Ishikawa (cell line): ENCODE data around the gene ALDH3A1.

ENCODE experiments used
- CEBPB ChIP-seq: IDR thresholded peaks from 2 replicates; pipeline ENCODE4 v1.6.1; 2012
- CREB1 ChIP-seq: IDR thresholded peaks from 2 replicates; pipeline ENCODE4 v1.6.1; 2012; ENCODE audit warnings: low read depth
- EGR1 ChIP-seq: IDR thresholded peaks from 2 replicates; pipeline ENCODE4 v1.6.1; 2012
- EP300 ChIP-seq: IDR thresholded peaks from 2 replicates; pipeline ENCODE4 v1.6.1; 2012; ENCODE audit warnings: borderline replicate concordance
- FOXM1 ChIP-seq: IDR thresholded peaks from 2 replicates; pipeline ENCODE4 v1.6.1; 2012; ENCODE audit warnings: low read depth, borderline replicate concordance
- MAX ChIP-seq: IDR thresholded peaks from 2 replicates; pipeline ENCODE4 v1.6.1; 2012
- NFIC ChIP-seq: IDR thresholded peaks from 2 replicates; pipeline ENCODE4 v1.6.1; 2012
- RAD21 ChIP-seq: IDR thresholded peaks from 2 replicates; pipeline ENCODE4 v1.6.1; 2012; ENCODE audit warnings: low read depth
- REST ChIP-seq: IDR thresholded peaks from 2 replicates; pipeline ENCODE4 v1.6.1; 2012; ENCODE audit warnings: low read depth, mild to moderate bottlenecking
- TAF1 ChIP-seq: IDR thresholded peaks from 2 replicates; pipeline ENCODE4 v1.6.1; 2012; ENCODE audit warnings: low read depth, mild to moderate bottlenecking
- TCF12 ChIP-seq: IDR thresholded peaks from 2 replicates; pipeline ENCODE4 v1.6.1; 2012; ENCODE audit warnings: low read depth
- TEAD4 ChIP-seq: IDR thresholded peaks from 2 replicates; pipeline ENCODE4 v1.6.1; 2012
- USF1 ChIP-seq: IDR thresholded peaks from 2 replicates; pipeline ENCODE4 v1.6.1; 2012
- YY1 ChIP-seq: IDR thresholded peaks from 2 replicates; pipeline ENCODE4 v1.6.1; 2012; ENCODE audit warnings: low read depth
- ZBTB7A ChIP-seq: IDR thresholded peaks from 2 replicates; pipeline ENCODE4 v1.6.1; 2012; ENCODE audit warnings: low read depth

Gene ALDH3A1

GRCh38 chr17:19747829-19748806 is at the start of gene ALDH3A1:
ALDH3A1 (minus strand) TSS chr17:19748298; CDS start chr17:19745129, 3,169 bp downstream.
- TF ChIP-seq MAX, result no peak
- no peak for TF ChIP-seq TAF1
- TF ChIP-seq ZBTB7A, result no peak
- no peak for TF ChIP-seq CEBPB
- TF ChIP-seq FOXM1, result 0 out of 2 replicates have a peak, but pooled peaks have one; percentile 45
- no peak for TF ChIP-seq REST
- TF ChIP-seq NFIC, result peak; percentile 70; the same call in 1 of the 2 replicates
- peak; percentile 38; the same call in 1 of the 2 replicates for TF ChIP-seq TCF12
- TF ChIP-seq USF1, result no peak
- TF ChIP-seq CREB1, result no peak
- peak; percentile 65 for TF ChIP-seq EP300
- no peak for TF ChIP-seq RAD21

- TF ChIP-seq REST (no peak), FOXM1 (no peak), EGR1 (no peak), TCF12 (no peak), MAX (no peak), ZBTB7A (no peak), NFIC (no peak), YY1 (no peak)
These were observed 48.4 kb upstream of the ALDH3A1 start for GRCh38 chr17:19796457-19796856.

GRCh38 chr17:19791918-19792550 is 43.9 kb upstream of the ALDH3A1 start:
- no peak for TF ChIP-seq USF1
- TF ChIP-seq YY1, result no peak
- TF ChIP-seq MAX, result no peak
- TF ChIP-seq TCF12, result no peak
- TF ChIP-seq CEBPB, result no peak
- no peak for TF ChIP-seq EP300
- TF ChIP-seq ZBTB7A, result no peak
- TF ChIP-seq REST, result no peak
- no peak for TF ChIP-seq FOXM1
- no peak for TF ChIP-seq EGR1
- no peak for TF ChIP-seq TEAD4
- no peak for TF ChIP-seq NFIC
- no peak for TF ChIP-seq RAD21
- no peak for TF ChIP-seq TAF1
- TF ChIP-seq CREB1, result no peak
